Keratinocyte (primary cell): ENCODE results near the gene UGT1A10. TPM values are rescaled to one million over a fixed set of nuclear protein-coding genes. Genes with fewer than 3 reads are reported as not detected.

Experiments used
- DNase-seq: peaks from one replicate; pipeline ENCODE4 v3.0.0-alpha.2; 2011; ENCODE audit warnings: low read depth, missing footprints, low spot score
- FAIRE-seq: peaks from 2 replicates; lab custom pipeline; 2011; peaks lifted over from hg19 to GRCh38; lab: Jason Lieb, UNC
- H2AFZ ChIP-seq: 2 replicates; pipeline ENCODE4 v1.6.0; 2012; ENCODE audit warnings: low read length, control low read depth, inconsistent platforms; ENCODE audit not compliant: control insufficient read depth
- H3K27ac ChIP-seq: 2 replicates; pipeline ENCODE4 v1.5.1; 2011; ENCODE audit warnings: low read length; ENCODE audit not compliant: control insufficient read depth, insufficient read depth
- H3K27me3 ChIP-seq: 3 replicates; pipeline ENCODE4 v1.6.0; 2011; ENCODE audit warnings: low read length; ENCODE audit not compliant: control insufficient read depth, insufficient read depth; ENCODE audit errors: extremely low read depth
- H3K36me3 ChIP-seq, 2 experiments: 2 replicates in 1 of 2; 3 replicates in 1 of 2; pipeline ENCODE4 v1.5.1; 2011; ENCODE audit warnings: low read length in 2 of 2, mild to moderate bottlenecking in 1 of 2; ENCODE audit not compliant: control insufficient read depth in 2 of 2, insufficient read depth in 2 of 2; ENCODE audit errors: extremely low read depth in 1 of 2
- H3K4me1 ChIP-seq: 3 replicates; pipeline ENCODE4 v1.5.1; 2011; ENCODE audit warnings: low read length; ENCODE audit not compliant: control insufficient read depth, insufficient read depth; ENCODE audit errors: extremely low read depth
- H3K4me2 ChIP-seq: 3 replicates; pipeline ENCODE4 v1.6.0; 2011; ENCODE audit warnings: low read depth, low read length; ENCODE audit not compliant: control insufficient read depth, insufficient read depth; ENCODE audit errors: extremely low read depth
- H3K4me3 ChIP-seq, 3 experiments: fragments of 200-600 bp in 1 of 3; sonication (generic) in 1 of 3; 2 replicates in 2 of 3; 3 replicates in 1 of 3; pipeline ENCODE4 v1.5.1; 2011 to 2016; ENCODE audit warnings: low read length in 3 of 3, mild to moderate bottlenecking in 3 of 3, control low read depth in 2 of 3, inconsistent platforms in 1 of 3, low read depth in 1 of 3, mixed read lengths in 1 of 3, mixed run types in 1 of 3, moderate library complexity in 1 of 3; ENCODE audit not compliant: control insufficient read depth in 2 of 3, insufficient read depth in 2 of 3; ENCODE audit errors: extremely low read depth in 1 of 3
- H3K79me2 ChIP-seq: 2 replicates; pipeline ENCODE4 v1.6.0; 2012; ENCODE audit warnings: low read length; ENCODE audit not compliant: control insufficient read depth, insufficient read depth
- H3K9ac ChIP-seq: 3 replicates; pipeline ENCODE4 v1.6.0; 2011; ENCODE audit warnings: low read length; ENCODE audit not compliant: control insufficient read depth, insufficient read depth; ENCODE audit errors: extremely low read depth
- H3K9me1 ChIP-seq: 3 replicates; pipeline ENCODE4 v1.6.0; 2011; ENCODE audit warnings: low read length; ENCODE audit not compliant: control insufficient read depth, insufficient read depth; ENCODE audit errors: extremely low read depth
- H3K9me3 ChIP-seq: 2 replicates; pipeline ENCODE4 v1.5.1; 2012; ENCODE audit warnings: low read depth, low read length; ENCODE audit not compliant: control insufficient read depth
- H4K20me1 ChIP-seq: 3 replicates; pipeline ENCODE4 v1.6.0; 2011; ENCODE audit warnings: low read length; ENCODE audit not compliant: control insufficient read depth, insufficient read depth; ENCODE audit errors: extremely low read depth
- CTCF ChIP-seq, 3 experiments: IDR thresholded peaks in 1 of 3; conservative IDR thresholded peaks in 1 of 3; optimal IDR thresholded peaks in 1 of 3; 2 replicates in 2 of 3; 3 replicates in 1 of 3; pipeline versions ENCODE3 to v1.5.1; 2011; ENCODE audit warnings: low read length in 3 of 3, mild to moderate bottlenecking in 3 of 3, moderate library complexity in 2 of 3, control low read depth in 1 of 3, inconsistent platforms in 1 of 3; ENCODE audit not compliant: insufficient read depth in 2 of 3; ENCODE audit errors: extremely low read depth in 1 of 3
- EZH2 ChIP-seq: IDR thresholded peaks from one replicate; pipeline ENCODE4 v1.6.1; 2012; ENCODE audit warnings: inconsistent platforms, mild to moderate bottlenecking, low read length, moderate library complexity
- dilution Hi-C: fragments of 300-500 bp; cut with MboI; formaldehyde crosslinking; loops from one replicate; pipeline ENCODE4 v1.7.0; 2020; ENCODE audit warnings: low sequenced_read_pairs; ENCODE audit not compliant: extremely low pct_ligation_motif_present
- polyA plus RNA-seq, 5 experiments: library from polyadenylated mRNA; depleted of rRNA in 3 of 5; stranded (reverse) in 3 of 5; stranded (forward) in 1 of 5; unstranded in 1 of 5; fragments of >200 nt; gene quantifications; 1 replicate in 1 of 5; 2 replicates in 3 of 5; 3 replicates in 1 of 5; pipeline versions ENCODE4 v1.2.1 to v1.2.3, GENCODE V29; 2011 to 2012; ENCODE audit warnings: missing spikeins in 2 of 5, low read depth in 1 of 5, low replicate concordance in 1 of 5

UGT1A10 gene
- polyA plus RNA-seq, 1 donor (not counting 4 experiments of a cell fraction or from before 2014, with no cell fraction given), result 2.0 TPM

GRCh38 chr2:233668605-233669260 is 32.5 kb downstream of the UGT1A10 start:
- Histone ChIP-seq H2AFZ (no peak overlapping the region), H3K79me2 (no peaks in the 10 kb centered on the region), H3K27me3 (no peaks in the 10 kb centered on the region), H3K4me1 (no peaks in the 10 kb centered on the region), H3K9ac (no peak overlapping the region), H4K20me1 (no peaks in the 10 kb centered on the region), H3K36me3 (no peaks in the 10 kb centered on the region), H3K27ac (no peak overlapping the region), H3K4me3 (no peak overlapping the region), H3K9me3 (no peaks in the 10 kb centered on the region), H3K4me2 (no peak overlapping the region), H3K9me1 (no peaks in the 10 kb centered on the region)
- FAIRE-seq, result no peak
- no peak for DNase-seq
- dilution Hi-C loops, result no loop called here
- TF ChIP-seq EZH2 (no peak), CTCF (optimal IDR thresholded peaks at IDR 0.05 in 1 of 3, IDR thresholded peaks at IDR 0.05 in 1 of 3, conservative IDR thresholded peaks at IDR 0.05 in 1 of 3; ENCODE audit: extremely low read depth in 1 of 3, insufficient read depth in 2 of 3, low read length in 3 of 3) (no peak)

GRCh38 chr2:233671290-233672161 is 35.3 kb downstream of the UGT1A10 start, which contains the start of gene UGT1A9:
UGT1A9 (plus strand) TSS chr2:233671898; CDS start chr2:233671935, 37 bp downstream.
- Histone ChIP-seq H3K36me3 (no peaks in the 10 kb centered on the region), H3K27me3 (no peaks in the 10 kb centered on the region), H3K9me1 (no peaks in the 10 kb centered on the region), H3K4me2 (no peak within 1 kb of the TSS), H3K4me3 (no peak within 1 kb of the TSS), H4K20me1 (no peaks in the 10 kb centered on the region), H2AFZ (no peak within 1 kb of the TSS), H3K4me1 (no peaks in the 10 kb centered on the region), H3K27ac (no peak within 1 kb of the TSS), H3K9me3 (no peaks in the 10 kb centered on the region), H3K79me2 (no peaks in the 10 kb centered on the region), H3K9ac (no peak within 1 kb of the TSS)
- dilution Hi-C loops, result no loop called here
- FAIRE-seq, result no peak
- DNase-seq, result no peak
- no peak for TF ChIP-seq CTCF (optimal IDR thresholded peaks at IDR 0.05 in 1 of 3, IDR thresholded peaks at IDR 0.05 in 1 of 3, conservative IDR thresholded peaks at IDR 0.05 in 1 of 3; ENCODE audit: extremely low read depth in 1 of 3, insufficient read depth in 2 of 3, low read length in 3 of 3)
- TF ChIP-seq EZH2, result no peak
